Adrenal gland (tissue), 5 donors: ENCODE results near the gene CNTN2.

Experiments
- CTCF ChIP-seq, 6 experiments: fragments of 450-650 bp in 4 of 6; fragments of 200-600 bp in 2 of 6; sonication (generic) in 1 of 6; IDR thresholded peaks; 1 replicate in 5 of 6; 2 replicates in 1 of 6; pipeline versions ENCODE4 v1.5.1 to v1.8.0; 2016 to 2021; ENCODE audit warnings: antibody characterized with exemption in 6 of 6, mild to moderate bottlenecking in 2 of 6, moderate library complexity in 1 of 6
- POLR2A ChIP-seq, 2 donors: fragments of 450-650 bp; IDR thresholded peaks; one replicate each; pipeline ENCODE4 v1.6.1; 2017; ENCODE audit warnings: antibody characterized with exemption in 2 of 2, mild to moderate bottlenecking in 2 of 2, moderate library complexity in 1 of 2
- donor health status: DM: no; HTN: no; CAD: no.

- TF ChIP-seq POLR2A (IDR thresholded peaks at IDR 0.05) (no peak), CTCF (IDR thresholded peaks at IDR 0.05) (no peak)
Observed at GRCh38 chr1:205002705-205003104, 40.3 kb upstream of the CNTN2 start.
